Left ventricle myocardium inferior (tissue), 1 donor: ENCODE results near the gene RCL1. TPM values are rescaled to one million over a fixed set of nuclear protein-coding genes. Genes with fewer than 3 reads are reported as not detected.
A peak's percentile ranks its signal among the peaks of the same experiment; 100 is the strongest.

Experiments used
- DNase-seq: peaks from one replicate; pipeline ENCODE4 v3.0.0-alpha.2; 2020
- H3K27ac ChIP-seq: fragments of 200-600 bp; replicated peaks from 2 replicates; pipeline ENCODE4 v1.8.0; 2021
- H3K27me3 ChIP-seq: fragments of 200-600 bp; 2 replicates; pipeline ENCODE4 v1.8.0; 2021; ENCODE audit warnings: low read depth
- H3K36me3 ChIP-seq: fragments of 200-600 bp; 2 replicates; pipeline ENCODE4 v1.8.0; 2021
- H3K4me1 ChIP-seq: fragments of 200-600 bp; 2 replicates; pipeline ENCODE4 v1.8.0; 2021
- H3K4me3 ChIP-seq: fragments of 200-600 bp; 2 replicates; pipeline ENCODE4 v1.8.0; 2021; ENCODE audit warnings: mild to moderate bottlenecking, moderate library complexity
- H3K9me3 ChIP-seq: fragments of 200-600 bp; replicated peaks from 2 replicates; pipeline ENCODE4 v1.8.0; 2021
- CTCF ChIP-seq: fragments of 200-600 bp; IDR thresholded peaks from 2 replicates; pipeline ENCODE4 v1.8.0; 2021; ENCODE audit warnings: antibody characterized with exemption, mild to moderate bottlenecking, borderline replicate concordance
- intact Hi-C: fragments of 100-400 bp; cut with micrococcal nuclease; formaldehyde crosslinking; loops from one replicate; pipeline ENCODE4 v1.11.0; 2022
- long read RNA-seq: library from polyadenylated mRNA; unstranded; transcript quantifications from one replicate; pipeline ENCODE4 v2.0.0, GENCODE V29; 2021
- total RNA-seq: library from RNA; stranded (reverse); fragmentation: NEBNext Ultra II Directional; extraction: Animal tissue kit (Norgen Biotek cat#: 25700); gene quantifications from one replicate; pipeline ENCODE4 v1.2.1, GENCODE V29; 2021
- donor health status: DM: no; HTN: yes; CAD: no; lungs with severe emphysema.

The RCL1 gene, protein sequence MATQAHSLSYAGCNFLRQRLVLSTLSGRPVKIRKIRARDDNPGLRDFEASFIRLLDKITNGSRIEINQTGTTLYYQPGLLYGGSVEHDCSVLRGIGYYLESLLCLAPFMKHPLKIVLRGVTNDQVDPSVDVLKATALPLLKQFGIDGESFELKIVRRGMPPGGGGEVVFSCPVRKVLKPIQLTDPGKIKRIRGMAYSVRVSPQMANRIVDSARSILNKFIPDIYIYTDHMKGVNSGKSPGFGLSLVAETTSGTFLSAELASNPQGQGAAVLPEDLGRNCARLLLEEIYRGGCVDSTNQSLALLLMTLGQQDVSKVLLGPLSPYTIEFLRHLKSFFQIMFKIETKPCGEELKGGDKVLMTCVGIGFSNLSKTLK
- 4.9 TPM for total RNA-seq
- long read RNA-seq, transcript RCL1-204 (9 exons, 2,134 nt) = major isoform, 8 of 10 reads
- long read RNA-seq, partial matches to known transcripts = 1 of 10 reads
- long read RNA-seq, other reads (novel, unspliced or antisense) = 0 of 10 reads

GRCh38 chr9:4792572-4793458, at the start of gene RCL1:
Gene RCL1, plus strand, starts transcription at chr9:4792944. Its CDS starts 148 bp downstream, at chr9:4793092.
- H3K27me3 ChIP-seq = no peaks in the 10 kb centered on the region
- H3K4me1 ChIP-seq = peaks cover 31% of the 10 kb centered on the region
- peak within 1 kb of the TSS; percentile 89 for H3K27ac ChIP-seq
- H3K9me3 ChIP-seq = no peaks in the 10 kb centered on the region
- TF ChIP-seq CTCF = no peak
- intact Hi-C loops = no loop called here
- H3K4me3 ChIP-seq = peak within 1 kb of the TSS; percentile 96
- peak; percentile 96 for DNase-seq
- H3K36me3 ChIP-seq = no peaks in the 10 kb centered on the region

DNA sequence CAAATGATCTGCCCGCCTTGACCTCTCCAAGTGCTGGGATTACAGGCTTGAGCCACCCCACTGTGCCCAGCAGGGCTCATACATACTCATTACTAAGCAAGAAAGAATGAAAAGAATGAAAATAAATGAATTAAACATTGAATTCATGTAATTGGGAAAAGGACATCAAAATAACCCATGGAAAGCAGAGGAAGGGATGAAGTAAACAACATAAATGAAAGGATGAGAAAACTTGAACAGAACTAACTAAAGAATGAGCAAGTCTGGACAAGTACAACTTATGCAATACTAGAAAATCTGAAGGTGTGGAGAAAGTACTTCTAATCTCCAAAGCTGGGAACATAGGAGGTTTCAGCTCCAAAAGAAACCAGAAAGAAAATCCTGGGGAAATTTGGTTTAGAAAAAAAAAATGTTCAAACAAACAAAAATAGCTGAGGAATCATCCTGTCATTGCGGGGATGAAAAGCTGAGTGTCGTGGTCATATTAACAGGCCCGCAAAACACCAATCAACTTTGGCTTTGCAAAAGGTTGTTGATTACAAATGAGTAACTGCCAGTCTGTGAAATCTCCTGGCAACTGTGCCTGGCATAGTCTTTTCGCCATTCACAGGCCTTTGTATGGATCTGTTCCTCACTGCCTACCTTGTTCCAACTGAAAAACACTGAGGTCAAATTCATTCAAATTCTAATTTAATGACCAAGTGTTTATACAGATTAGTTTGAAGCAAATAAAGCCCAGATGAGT, 49.4 kb upstream of the RCL1 start:
- DNase-seq = no peak
- Histone ChIP-seq H3K27ac (peak overlapping the region; percentile 95), H3K36me3 (no peaks in the 10 kb centered on the region), H3K27me3 (no peaks in the 10 kb centered on the region), H3K4me1 (peaks cover 44% of the 10 kb centered on the region), H3K4me3 (no peak overlapping the region), H3K9me3 (no peaks in the 10 kb centered on the region)
- intact Hi-C loops = no loop called here
- no peak for TF ChIP-seq CTCF

DNA sequence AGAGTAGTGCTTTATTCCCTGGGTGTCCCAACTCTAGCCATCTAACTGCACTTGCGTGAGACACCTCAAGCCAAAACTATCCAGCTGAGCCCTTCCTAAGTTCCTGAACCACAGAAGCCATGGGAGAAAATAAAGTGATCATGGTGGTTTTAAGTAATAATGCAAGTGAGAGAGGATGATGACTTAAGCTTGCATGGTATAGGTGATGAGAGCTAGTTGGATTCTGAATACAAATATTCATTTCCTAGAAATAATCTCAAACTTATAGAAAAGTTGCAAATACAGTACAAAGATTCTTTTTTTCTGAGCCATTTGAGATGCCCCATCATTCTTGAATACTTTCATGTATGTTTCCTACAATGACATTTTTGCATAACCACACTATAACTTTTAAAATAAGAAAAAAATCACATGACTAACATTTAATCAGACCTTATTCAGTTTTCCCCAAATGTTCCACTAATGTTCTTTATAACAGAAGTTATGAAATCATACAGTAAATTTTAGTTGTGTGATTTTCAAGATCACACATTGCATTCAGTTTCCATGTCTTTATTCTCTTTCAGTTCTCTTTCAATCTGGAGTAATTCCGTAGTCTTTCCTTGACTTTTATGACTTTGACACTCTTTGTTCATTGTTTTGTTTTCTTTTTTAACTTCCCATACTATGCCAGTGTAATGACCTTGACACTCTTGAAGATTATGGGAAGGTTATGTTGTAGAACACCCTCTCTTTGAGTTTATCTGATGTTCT, 46.3 kb upstream of the RCL1 start:
- intact Hi-C loops = no loop called here
- no peak for TF ChIP-seq CTCF

DNA sequence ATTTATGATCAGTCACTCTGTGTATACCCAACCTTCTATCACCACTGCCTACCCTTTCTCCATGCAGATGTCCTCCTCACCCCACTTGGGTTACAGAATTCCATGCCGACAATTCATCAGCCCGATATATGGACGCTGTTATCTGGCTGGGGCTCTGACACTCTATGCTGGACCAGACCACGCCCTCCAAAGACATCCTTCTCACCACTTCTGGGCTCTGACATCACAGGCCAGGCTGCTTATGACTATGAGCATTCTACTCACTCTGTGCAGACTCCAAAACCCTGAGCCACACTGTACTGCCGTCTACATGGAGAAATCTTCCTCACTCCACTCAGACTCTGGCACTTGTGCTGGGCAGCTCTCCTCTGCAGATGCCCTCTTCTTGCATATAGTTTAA, 44.1 kb upstream of the RCL1 start:
- peaks cover 1% of the 10 kb centered on the region for H3K4me1 ChIP-seq
- no peaks in the 10 kb centered on the region for H3K9me3 ChIP-seq
- DNase-seq = no peak
- no peak overlapping the region for H3K27ac ChIP-seq
- no peak overlapping the region for H3K4me3 ChIP-seq
- H3K27me3 ChIP-seq = no peaks in the 10 kb centered on the region
- no peak for TF ChIP-seq CTCF
- intact Hi-C loops = no loop called here
- no peaks in the 10 kb centered on the region for H3K36me3 ChIP-seq

More for the DNA sequence above, 46.3 kb upstream of the RCL1 start:
- H3K4me3 ChIP-seq = no peak overlapping the region
- DNase-seq = no peak
- no peaks in the 10 kb centered on the region for H3K27me3 ChIP-seq
- no peaks in the 10 kb centered on the region for H3K36me3 ChIP-seq
- H3K9me3 ChIP-seq = no peaks in the 10 kb centered on the region
- H3K4me1 ChIP-seq = peaks cover 15% of the 10 kb centered on the region
- no peak overlapping the region for H3K27ac ChIP-seq
